GM18873 (cell line): ENCODE measurements around the gene PPP1R1A.

Experiments
- ATAC-seq: cut with Tn5 transposase; IDR thresholded peaks from one replicate; pipeline ENCODE4 v1.9.1; 2021; ENCODE audit warnings: mild to moderate bottlenecking, moderate library complexity, moderate number of reproducible peaks; ENCODE audit not compliant: unreplicated experiment, low FRiP score

Gene PPP1R1A

GRCh38 chr12:54604436-54604835 is 16.0 kb upstream of the PPP1R1A start:
- ATAC-seq, result no peak

- ATAC-seq, result no peak
These were observed 15.4 kb upstream of the PPP1R1A start for GRCh38 chr12:54603872-54604271.

GRCh38 chr12:54603173-54603814 is 14.8 kb upstream of the PPP1R1A start:
- ATAC-seq, result peak; percentile 85

DNA sequence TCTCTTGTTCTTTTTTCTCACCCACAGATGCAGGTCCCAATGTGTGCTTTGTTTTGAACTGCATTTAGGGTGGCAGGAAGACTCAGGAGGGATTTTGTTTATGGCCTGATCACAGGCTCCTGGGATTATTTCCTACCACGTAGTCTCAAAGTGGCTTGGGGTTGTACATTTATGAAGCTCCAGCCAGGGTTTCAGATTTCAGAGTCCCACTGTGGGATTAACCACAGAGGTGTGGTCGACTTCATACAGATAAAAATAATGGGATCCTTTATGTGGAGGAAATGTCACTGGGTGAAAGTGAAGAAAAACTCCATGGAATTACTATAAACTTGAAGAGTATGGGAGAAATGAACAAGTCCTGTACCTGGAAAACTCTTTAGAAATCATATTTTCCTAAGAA is 14.2 kb upstream of the PPP1R1A start:
- no peak for ATAC-seq

DNA sequence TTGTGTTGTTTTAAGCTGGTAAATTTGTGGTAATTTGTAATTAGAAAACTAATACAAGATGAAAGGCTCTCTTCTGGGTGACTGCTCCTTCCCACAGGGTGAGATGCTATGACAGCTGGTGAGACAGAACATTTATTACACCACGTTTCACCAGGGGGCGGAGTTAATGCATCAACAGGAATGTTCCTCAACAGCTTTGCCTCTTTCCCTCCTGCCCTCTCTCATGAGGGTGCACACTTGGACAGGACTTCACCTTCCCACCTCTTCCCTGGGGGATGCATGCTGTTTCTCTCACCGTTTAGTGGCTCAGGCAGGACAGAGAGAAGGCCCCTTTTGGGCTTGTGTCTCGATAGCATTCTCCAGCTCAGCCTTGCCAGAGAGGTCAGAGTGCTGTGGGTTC is 13.4 kb upstream of the PPP1R1A start:
- no peak for ATAC-seq

DNA sequence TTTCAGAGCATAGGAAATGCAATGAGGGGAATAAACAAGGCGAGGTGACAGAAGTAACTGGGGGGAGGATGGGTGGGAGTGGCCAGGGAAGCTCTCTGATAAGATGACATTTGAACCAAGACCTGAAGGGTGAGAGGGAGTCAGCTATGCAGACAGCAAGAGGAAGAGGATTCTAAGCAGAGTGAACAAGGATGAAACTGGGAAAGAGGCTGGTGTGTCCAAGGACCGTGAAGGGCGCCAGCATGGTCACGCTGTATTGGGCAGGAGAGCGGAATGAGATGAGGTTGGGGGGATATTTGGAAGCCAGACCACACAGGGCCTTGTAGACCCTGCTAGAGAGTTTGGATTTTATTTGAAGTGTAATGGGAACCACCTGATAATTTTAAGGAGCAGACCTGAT is 10.5 kb upstream of the PPP1R1A start:
- no peak for ATAC-seq

DNA sequence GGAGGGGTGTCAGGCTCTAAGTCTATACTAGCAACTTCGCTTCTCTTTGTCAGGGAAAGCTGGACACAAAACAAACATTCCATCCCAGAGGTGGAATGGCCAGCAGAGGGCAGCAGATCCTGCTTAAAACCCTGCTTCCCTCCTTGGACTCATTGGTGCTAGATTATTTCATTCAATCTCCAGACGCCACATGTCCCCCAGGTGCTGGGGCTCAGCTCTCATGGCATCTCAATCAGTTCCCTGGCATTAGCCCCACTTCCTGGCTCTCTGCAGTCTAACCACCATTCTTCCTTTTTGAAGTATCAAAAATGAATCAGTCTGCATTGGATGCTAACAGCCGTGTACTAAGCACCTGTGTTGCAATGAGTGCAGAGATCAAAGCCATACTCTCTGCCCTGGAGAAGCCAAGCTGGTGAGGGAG is 8.1 kb upstream of the PPP1R1A start:
- ATAC-seq, result no peak

DNA sequence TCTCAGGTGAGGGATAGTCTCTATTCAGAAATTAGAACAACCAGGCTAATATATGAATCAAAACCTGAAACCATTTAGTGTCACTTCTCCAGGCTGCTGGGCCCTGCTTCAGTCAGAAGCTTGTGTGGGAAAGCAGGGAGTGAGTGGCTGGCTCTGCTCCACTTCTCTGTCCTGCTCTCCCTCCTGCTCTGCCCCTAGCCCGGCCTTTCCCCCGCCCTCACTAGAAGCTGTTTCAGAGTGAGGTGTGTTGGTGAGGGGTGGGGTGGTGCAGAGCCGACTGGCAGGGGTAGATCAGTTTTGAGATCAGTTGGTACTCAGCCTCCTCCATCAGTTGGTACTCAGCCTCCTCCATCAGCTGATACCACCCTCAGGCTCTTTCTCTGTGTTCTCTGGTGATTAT is 7.0 kb upstream of the PPP1R1A start:
- no peak for ATAC-seq

DNA sequence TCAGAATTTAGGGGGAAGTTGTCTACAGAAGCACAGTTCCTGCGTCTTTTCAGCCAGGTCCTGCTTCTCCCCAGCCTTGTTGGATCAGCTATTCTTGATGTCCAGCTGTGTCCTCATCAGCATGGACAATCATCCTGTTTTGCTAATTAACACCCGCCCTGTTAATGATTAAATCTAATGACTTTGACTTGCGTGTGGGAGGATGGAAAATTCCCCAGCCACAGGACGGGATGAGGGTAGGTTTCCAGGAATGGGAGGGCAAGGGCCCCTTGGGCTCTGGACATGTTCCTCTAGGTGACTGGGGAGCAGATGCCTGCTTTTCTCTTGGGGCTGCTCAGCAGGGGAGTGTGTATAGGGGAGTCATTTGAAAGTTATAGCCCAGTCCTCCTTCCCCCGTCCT is 5.3 kb upstream of the PPP1R1A start:
- ATAC-seq, result no peak

DNA sequence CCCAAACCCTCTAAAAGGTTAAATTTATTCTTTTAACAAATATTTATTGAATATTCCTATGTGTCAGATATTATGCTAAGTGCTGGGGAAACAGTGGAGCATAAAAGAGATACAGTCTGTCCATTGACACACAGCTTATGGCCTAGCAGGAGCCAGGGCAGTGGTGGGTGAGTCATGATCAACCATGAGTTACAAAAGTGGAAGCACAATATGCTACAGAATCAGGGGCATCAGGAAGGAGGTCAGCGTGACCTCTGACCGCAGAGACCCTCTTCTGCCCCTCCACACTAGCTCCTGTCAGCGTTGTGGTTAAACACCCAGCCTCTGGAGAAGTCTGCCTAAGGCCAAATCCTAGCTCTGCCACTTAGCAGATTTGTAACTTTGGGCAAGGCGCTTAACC is 4.7 kb upstream of the PPP1R1A start:
- ATAC-seq, result no peak

GRCh38 chr12:54592316-54592715 is 3.9 kb upstream of the PPP1R1A start:
- ATAC-seq, result no peak

DNA sequence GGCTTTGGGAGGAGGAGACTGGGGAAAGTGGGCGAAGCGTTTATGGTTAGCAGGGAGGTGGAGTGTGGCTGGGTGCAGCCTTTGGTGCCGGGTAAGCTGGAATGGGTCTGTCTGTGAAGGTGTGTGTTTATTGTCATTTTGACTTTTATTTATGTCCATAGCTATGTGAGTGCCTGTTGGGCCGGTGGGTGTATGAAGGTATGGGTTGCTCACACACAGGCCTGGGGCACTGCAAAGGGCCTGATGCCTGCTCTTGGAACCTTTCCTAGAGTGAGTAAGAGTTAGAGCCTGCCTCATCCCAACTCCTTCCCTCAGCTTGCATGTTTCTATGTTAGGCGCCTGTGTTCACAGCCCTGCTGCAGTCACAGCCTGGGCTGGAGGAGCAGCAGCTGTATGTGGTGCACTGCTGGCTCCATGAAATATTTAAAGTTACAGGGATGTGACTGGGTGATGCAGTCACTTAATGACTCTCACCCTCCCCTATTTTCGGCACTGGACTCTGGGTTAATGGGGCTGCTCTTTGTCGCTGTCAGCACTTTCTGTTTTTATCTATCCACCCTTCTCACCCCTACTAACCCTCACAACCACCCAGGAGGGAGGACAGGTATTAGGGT is 2.6 kb upstream of the PPP1R1A start:
- no peak for ATAC-seq

DNA sequence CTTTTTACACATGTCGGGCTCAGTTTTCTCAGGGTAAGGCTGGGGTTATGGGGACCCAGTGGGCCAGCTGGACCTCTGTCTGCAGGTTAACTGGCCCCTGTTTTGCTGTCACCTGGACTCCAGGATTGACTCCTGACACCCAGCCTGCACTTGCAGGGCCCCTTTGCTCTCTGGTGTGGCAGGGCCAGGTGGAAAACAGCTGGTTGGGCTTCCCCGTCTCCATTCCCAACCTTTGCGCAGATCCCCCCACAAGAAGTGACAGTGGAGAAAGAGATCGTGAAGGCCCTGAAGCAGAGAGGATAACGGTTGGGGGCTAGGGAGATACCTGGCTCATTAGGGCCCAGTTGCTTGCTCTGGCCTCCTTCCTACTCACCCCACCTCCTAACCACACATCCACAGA is 1.5 kb upstream of the PPP1R1A start:
- no peak for ATAC-seq

DNA sequence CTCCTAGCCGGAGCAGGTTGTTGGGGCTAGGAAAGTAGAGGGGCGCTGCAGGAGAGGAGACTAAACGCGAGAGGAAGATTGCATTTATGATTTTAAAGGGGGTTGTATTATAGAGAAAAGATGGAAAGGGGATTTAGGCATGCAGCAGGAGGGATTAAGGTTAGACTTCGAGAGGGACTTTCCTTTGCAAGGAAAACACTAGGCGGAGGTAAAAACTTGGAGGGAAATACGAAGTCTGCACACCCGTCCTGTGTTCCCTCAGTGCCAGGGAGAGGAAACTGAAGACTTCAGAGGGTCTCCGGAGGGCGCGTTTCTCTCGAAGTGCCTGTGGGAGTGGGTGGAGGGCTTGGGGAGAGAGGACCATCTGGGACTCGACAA is 420 bp upstream of the PPP1R1A start:
- ATAC-seq, result no peak

DNA sequence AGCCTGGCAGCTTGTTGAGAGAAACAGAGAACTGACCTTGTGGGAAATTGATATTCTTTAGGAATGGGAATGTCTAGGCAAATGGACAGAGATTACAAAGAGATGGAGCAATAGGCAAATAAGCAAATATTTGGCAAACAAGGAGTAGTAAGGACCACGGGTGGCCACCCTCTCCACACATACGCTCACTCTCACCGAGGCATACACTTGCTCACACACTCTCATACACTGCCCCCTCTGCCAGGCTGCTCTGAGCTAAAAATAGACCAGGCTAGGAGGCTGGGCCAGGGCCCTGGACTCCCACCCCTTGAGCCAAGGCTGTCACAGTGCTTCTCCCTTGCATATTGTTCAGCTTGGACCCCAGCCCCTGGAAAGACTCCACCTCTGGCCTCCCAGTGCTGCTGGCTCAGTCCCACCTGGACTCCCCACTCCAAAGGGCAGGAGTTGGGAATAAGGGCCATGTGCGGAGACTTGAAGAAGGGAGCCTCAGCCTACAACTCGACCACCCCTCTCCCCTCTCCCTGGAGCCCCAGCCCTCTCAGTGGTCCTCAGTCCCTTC is 1.1 kb downstream of the PPP1R1A start:
- ATAC-seq, result no peak

- ATAC-seq, result no peak
These were observed 1.8 kb downstream of the PPP1R1A start for GRCh38 chr12:54586620-54587019.

DNA sequence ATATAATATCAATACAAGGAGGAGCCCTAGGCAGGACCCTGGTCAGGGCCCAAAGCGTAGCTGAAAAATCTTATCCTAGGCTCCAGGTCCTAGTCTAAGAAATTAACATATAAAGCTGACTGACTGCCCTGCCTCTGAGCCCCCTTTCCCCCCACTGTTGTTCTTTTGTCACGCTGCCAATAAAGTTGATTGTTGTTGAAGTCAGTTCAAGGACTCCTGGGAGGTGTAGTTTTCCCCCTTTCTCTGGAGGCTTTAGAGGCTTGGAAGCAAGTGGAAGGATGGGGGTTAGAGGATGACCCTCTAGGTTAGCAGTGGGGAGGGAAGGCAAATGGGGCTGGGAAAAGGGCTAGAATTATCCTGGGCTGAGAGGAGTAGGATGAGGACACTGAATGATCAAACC is 3.2 kb downstream of the PPP1R1A start:
- ATAC-seq, result no peak

GRCh38 chr12:54584128-54584527 is 4.3 kb downstream of the PPP1R1A start:
- ATAC-seq, result no peak

DNA sequence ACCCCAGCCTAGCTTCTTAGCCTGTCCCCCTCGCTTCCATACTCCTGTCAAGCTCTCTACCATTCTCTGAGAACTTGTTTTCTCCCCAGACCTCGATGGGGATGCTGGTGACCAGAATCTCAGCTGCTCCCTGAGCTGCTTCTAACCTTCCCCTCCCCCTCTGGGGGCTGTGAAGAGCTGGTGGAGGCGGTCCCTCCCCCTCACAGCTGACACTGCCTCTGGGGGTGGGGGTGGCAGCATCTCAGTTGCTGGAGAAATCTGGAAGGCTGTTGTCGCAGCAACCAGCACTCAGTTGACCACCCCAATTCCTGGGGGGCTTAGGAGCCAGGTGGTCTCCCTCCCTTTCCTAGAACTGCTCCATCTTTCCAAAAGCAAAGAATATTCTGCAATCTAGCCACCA is 4.7 kb downstream of the PPP1R1A start:
- no peak for ATAC-seq

GRCh38 chr12:54581412-54581811 is 7.0 kb downstream of the PPP1R1A start:
- no peak for ATAC-seq

DNA sequence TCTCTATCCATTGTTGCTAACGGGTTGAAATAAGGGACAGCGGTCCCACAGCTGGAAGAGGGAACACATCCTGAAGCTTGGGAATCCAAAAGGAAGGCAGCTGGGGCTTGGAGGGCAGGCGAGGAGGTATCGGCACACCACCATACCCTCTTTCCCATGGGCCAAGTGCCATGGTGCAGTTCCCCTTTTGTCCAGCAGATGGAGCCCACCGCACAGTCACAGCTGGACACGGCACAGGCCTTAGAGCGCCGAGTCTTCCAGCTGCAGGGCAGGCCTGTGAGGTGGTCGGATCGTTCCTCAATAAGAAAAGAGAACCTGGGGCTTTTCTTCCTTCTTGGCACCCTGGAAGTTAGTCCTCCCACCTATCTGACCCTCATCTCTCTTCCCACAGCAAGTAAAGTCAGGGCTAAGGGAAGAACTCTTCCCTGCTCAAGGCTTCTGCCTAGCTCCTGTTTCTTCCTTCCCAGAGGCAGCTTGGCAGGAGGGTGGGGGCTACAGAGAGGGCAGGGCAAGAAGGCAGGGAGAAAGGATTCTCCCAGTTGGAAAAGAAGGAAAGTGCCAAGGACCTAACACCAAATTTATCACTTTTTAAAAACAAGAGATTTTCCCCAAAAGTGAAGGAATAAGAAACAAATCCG is 8.6 kb downstream of the PPP1R1A start:
- peak; percentile 91 for ATAC-seq

- no peak for ATAC-seq
These were observed 9.2 kb downstream of the PPP1R1A start for GRCh38 chr12:54579258-54579657.
